Stimulated activated CD4-positive, alpha-beta T cell treated with anti-CD3 and anti-CD28 coated beads, Interleukin-4, amount 100 ng/mL, for 48 hours (primary cell): Measurements from ENCODE around the gene CD151.
A peak's percentile ranks its signal among the peaks of the same experiment; 100 is the strongest.

ENCODE experiments used
- DNase-seq, 2 donors: peaks; one replicate each; pipeline ENCODE4 v3.0.0-alpha.2; 2020; ENCODE audit warnings: low read depth in 2 of 2

The CD151 gene

DNA sequence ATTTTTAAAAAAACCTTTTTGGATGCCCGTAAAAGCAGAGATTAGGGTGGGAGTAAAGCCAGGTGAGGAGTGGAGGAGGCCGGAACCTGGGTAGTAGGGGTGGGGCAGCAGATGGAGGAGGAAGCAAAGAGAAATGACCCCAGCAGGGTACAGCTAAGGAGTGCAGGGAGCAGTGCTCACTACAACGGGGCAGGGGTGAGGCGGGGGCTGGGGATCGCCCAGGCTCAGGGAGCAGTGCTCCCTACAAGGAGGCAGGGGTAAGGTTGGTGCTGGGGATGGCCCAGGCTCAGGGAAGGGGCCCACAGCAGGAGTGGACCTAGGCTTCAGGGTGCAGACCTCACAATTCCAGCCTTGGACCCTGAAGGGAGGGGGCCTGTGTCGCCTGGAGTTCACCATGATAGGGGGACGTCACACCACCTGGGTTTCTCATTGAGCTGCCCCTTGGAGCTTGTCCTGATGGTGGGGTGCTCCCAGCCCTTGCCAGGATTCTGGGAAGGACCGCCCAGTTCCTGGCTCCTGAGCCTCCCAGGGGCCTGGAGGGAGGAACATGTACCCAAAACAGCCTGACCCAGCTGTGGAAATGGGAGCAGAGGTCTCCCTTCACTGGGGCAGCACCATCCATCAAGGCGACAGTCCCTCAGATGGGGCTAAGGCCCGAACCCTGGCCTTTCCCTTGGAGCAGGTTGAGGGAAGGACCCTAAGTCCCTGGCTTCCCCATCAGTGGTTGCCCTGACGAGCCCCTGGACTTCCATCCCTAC lies 16.9 kb upstream of the CD151 start:
- DNase-seq = no peak

DNA sequence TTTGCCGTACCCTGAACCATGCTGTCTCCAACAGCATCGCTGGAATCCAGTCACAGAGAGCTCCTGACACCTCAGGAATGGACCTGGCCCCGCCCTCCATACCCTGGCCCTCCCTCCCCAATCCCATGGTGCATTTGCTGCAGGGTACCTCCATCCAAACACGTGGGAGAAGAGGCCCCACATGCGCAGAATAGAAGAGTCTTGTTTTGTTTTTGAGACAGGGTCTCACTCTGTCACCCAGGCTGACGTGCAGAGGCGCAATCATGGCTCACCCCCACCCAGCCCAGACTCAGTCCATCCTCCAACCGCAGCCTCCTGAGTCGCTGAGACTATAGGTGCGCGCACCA lies 16.3 kb upstream of the CD151 start:
- no peak for DNase-seq

DNA sequence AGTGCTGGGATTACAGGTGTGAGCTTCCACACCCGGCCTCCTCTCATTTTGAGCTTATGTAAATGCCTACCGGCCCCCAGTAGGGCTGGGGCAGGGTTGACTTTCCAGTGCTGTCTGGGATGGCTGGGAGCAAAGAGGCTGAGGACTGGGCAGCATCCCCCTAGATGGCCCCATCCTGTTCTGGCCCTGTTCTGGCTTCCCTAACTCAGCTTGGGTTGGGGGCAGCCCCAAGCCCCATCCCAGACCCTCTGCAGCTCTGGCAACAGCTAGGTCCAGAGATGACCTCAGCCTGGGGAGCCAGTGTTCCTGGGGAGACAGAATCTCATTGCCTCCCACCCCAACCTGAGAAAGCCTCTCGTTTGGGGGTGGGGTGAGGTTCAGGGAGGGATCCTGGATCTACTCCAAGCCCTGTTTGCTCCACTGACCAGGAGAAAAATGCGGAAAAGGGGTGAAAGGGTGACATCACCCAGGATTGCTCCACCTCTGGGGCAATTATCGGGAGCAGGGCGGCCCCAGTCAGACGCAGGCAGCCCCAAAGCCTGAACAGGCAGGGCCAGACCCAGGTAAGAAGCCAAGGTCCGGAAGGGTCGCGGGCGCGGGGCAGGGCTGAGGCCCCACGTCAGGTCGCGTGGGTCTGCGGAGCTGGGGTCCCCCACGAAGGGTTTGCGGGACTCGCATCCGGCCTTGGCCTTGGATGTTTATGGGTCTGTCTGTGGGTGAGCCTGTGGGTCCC lies 14.2 kb upstream of the CD151 start, which contains the start of gene PNPLA2:
Gene PNPLA2 (plus strand): TSS at position 519 of the 733 bp plus-strand sequence. CDS start 805 bp downstream, outside the sequence.
- DNase-seq = no peak

DNA sequence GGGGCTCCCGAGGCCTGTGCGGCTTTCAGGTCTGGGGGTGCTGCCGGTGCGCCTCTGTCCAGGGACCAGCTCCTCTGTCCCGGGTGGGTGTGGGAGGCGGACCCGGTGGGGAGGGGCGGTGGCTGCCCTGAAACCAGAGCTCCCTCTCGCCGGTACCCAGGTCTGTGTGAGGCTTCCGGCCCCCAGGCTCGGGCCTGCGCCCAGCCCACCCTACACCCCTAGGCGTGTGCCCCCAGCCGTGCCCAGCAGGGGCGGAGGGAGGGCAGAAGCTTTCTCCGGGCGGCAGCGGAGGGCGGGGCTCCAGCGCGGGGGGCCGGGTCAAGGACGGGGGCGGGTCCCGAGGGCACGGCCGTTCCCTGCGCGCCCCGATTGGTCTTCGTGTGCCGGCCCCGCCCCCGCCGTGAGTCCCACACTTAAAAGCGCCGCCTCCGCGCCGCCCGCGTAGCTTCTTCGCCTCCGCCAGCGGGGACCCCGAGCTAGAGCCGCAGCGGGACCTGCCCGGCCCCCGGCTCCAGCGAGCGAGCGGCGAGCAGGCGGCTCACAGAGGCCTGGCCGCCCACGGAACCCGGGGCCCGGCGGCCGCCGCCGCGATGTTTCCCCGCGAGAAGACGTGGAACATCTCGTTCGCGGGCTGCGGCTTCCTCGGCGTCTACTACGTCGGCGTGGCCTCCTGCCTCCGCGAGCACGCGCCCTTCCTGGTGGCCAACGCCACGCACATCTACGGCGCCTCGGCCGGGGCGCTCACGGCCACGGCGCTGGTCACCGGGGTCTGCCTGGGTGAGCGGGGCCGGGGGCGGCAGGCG lies 13.4 kb upstream of the CD151 start:
- peak; percentile 87 to 89 for DNase-seq

DNA sequence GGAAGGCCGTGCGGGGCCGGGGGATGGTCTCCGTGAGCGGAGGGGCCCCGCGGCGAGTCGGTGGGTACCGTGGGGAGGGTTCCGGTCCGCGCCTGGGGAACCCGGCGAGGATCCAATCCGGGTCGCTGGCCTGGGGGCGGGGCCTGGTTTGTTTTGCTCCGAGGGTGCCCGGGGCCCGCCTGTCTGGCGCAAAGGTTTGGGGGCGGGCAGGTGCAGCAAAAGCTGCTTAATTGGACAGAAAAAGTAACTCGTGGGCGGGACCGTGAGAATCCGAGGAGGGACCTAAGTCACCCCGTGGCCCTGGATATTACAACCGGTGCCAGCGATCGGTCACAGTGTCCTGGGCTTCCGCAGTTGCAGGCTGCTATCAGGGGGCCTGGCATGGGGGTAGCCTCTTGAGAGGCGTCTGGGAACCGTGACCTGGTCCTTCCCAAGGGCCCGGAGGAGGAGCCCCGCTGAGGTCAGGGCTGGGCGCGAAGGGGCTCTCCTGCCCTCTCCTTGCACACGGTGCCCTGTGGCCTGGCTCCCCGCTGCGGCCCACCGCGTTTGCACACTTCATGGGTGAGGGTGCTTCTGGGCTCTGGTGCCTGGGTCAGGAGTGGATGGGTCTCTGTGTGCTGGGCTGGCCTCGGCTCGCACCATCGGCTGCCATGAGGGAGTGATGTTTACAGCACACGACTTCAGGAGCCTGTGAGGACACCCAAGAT lies 12.7 kb upstream of the CD151 start:
- peak; percentile 88 to 93 for DNase-seq

DNA sequence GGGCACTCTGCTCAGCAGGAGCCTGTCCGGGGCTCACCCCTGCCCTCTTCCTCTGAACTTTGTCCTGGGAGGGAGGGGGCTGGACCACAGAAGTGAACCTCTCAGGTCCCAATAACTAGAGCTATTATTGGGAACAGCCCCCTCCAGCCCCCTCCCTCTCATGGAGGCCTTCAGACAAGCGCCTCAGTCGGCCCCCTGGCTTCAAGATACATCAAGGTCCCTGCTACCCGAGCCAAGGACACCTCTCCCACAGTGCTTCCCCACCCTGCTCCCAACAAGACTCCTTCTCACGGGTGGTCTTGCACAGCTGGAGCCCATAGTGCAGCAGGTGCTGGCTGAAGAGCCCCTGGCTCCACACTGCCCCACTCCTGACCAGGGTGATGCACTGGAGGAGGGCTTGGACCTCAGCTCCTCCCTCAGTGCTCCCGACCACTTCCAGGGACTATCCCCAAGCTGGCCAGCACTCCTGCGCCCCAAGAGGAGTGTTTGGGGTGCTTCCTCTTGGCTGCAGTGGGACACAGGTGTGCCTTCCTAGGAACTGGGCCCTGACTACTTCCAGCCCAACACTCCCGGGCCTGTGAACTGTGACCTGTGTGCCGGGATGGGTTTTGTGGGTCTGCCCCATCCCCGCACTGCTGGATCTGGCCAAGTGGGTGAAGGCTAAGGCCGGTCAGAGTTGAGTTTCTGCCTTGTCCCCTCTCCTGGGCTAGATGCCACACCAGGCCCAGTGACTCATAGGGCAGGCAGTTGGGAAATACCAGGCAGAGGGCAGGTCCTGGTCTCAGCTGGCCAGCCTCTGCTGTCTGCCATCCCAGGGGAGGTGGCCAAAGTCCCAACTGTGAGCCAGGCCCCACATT lies 11.9 kb upstream of the CD151 start:
- DNase-seq = no peak

DNA sequence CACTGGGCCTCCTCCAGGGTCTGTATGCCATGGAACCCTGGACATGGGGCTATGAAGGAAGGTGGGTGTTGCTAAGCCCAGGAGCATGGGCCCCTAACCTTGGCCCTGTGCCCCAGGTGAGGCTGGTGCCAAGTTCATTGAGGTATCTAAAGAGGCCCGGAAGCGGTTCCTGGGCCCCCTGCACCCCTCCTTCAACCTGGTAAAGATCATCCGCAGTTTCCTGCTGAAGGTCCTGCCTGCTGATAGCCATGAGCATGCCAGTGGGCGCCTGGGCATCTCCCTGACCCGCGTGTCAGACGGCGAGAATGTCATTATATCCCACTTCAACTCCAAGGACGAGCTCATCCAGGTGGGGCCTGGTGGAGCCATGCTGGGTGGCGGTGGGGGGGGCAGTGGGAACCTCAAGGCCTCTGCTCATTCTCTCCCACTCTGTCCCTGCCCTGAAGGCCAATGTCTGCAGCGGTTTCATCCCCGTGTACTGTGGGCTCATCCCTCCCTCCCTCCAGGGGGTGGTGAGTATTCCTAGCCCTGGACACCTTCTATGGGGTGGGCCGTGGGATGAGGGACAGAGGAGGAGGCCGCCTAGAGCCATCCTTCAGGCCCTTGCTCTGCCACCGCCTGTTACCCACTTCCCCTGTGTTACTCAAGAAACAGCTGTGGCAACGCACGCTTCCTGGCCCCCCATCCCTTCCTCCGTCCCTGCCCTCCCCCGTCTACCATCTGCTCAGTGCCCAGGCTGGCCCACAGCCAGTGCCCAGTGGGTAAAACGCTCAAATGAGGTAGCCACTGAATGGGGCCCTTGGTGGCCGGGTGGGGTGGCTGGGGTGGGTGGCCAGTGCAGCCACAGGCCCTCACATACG lies 11.0 kb upstream of the CD151 start:
- DNase-seq = no peak

DNA sequence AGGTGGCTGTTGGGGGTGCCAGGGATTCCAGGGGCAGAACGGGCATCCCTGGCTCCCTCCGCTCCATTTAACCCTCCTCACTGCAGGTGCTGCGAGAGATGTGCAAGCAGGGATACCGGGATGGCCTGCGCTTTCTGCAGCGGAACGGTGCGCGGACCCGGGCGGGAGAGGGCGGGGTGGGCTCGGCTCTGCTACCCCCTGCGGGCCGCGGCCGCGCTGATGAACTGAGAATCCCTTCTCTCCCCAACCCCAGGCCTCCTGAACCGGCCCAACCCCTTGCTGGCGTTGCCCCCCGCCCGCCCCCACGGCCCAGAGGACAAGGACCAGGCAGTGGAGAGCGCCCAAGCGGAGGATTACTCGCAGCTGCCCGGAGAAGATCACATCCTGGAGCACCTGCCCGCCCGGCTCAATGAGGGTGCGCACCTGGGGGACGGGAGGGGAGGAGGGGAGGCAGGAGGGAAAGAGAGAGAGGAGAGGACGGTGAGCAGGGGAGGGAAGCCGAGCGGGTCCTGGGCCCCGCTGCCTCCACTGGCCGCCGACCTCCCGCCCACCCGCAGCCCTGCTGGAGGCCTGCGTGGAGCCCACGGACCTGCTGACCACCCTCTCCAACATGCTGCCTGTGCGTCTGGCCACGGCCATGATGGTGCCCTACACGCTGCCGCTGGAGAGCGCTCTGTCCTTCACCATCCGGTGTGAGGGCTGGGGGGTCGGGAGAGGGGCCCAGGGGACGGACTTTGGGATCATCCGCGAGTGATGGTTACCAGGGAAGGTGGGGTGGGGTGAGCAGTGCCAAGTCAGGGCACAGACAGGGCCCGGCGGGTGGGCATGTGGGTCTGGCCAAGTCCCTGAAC lies 9.1 kb upstream of the CD151 start:
- DNase-seq = no peak

DNA sequence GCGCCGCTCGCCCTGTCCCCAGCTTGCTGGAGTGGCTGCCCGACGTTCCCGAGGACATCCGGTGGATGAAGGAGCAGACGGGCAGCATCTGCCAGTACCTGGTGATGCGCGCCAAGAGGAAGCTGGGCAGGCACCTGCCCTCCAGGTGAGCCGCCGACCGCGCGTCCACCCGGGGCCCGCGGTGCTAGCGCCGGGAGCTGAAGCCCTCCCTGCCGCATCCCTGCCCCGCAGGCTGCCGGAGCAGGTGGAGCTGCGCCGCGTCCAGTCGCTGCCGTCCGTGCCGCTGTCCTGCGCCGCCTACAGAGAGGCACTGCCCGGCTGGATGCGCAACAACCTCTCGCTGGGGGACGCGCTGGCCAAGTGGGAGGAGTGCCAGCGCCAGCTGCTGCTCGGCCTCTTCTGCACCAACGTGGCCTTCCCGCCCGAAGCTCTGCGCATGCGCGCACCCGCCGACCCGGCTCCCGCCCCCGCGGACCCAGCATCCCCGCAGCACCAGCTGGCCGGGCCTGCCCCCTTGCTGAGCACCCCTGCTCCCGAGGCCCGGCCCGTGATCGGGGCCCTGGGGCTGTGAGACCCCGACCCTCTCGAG lies 8.4 kb upstream of the CD151 start:
- no peak for DNase-seq

DNA sequence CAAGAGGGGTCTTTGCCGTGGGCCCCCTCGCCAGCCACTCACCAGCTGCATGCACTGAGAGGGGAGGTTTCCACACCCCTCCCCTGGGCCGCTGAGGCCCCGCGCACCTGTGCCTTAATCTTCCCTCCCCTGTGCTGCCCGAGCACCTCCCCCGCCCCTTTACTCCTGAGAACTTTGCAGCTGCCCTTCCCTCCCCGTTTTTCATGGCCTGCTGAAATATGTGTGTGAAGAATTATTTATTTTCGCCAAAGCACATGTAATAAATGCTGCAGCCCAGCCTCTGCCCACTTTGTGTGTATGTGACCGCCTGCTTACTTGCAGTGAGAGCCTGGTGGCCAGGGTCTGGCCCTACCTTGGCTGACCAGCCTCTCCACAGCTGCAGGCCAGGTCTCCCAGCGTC lies 7.8 kb upstream of the CD151 start:
- DNase-seq = no peak

DNA sequence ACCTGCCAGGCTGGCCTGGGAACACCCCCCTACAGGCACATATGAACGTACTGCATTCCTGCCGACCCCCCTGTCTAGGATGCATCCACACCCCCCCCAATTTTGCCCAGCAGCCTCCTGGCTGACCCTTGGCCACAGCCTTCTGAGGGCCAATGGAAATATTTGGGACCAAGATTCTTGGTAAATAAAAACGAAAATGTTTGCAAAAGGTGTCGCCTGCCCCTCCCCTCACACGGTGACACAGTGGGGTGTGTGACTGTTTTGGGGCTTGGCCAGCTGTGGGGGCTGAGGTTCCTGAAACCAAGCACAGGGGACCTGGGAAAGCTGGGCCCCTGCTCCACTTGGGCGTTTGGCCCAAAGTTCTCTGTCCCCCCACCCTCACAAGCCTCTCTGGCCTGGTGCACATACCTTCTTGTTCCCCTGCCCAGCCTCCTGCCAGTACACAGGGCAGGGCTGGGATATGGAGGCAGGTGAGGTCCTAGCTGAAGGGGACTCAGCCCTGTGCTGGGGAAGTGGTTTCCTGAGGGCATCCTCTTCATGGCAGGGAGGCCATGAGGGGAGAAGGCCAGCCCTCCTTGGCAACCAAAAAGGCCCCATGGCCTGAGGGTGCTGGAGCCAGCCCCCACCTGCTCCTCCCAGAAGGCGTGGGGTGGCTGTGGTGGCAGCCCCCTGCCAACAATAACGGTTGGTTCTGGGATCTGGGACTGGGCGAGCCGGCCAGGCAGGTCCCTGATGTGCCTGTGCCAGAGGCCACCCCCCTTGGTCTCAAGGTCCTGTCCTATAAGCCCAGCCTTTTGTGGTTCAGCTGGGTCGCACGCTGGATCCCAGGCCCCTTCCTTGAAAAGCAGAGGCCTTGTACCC lies 7.2 kb upstream of the CD151 start:
- no peak for DNase-seq

DNA sequence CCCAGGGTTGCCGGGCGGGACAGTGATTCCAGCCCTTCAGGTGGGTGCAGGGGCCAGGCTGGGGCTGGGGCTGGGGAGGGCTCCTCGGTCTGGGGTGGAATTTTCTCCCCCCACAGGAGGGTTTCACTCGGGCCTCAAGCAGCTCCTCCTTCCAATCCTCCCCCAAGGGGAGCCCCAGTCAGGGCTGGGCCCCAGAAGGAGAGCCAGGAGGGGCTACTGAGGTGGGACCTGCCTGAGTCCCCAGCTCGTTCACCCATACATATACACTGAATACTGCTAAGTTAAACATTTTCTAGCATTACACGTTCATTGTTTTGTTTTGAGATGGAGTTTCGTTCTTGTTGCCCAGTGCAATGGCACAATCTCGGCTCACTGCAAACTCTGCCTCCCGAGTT lies 6.5 kb upstream of the CD151 start:
- no peak for DNase-seq

DNA sequence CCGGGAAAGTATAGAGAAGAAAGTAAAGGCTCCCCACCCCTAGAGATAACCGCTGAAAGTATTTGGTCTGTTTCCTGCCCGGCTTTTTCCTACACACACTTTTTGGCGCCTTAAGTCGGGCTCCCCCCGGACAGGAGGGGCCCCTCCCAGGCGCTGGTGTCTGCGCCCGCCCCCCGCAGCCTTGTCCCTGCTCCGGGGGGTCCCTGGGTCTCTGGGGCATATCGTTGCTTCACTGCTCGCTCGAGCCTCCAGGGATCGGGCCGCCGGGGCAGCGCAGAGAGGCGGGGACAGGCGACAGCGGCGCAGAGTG lies 6.0 kb upstream of the CD151 start:
- no peak for DNase-seq

DNA sequence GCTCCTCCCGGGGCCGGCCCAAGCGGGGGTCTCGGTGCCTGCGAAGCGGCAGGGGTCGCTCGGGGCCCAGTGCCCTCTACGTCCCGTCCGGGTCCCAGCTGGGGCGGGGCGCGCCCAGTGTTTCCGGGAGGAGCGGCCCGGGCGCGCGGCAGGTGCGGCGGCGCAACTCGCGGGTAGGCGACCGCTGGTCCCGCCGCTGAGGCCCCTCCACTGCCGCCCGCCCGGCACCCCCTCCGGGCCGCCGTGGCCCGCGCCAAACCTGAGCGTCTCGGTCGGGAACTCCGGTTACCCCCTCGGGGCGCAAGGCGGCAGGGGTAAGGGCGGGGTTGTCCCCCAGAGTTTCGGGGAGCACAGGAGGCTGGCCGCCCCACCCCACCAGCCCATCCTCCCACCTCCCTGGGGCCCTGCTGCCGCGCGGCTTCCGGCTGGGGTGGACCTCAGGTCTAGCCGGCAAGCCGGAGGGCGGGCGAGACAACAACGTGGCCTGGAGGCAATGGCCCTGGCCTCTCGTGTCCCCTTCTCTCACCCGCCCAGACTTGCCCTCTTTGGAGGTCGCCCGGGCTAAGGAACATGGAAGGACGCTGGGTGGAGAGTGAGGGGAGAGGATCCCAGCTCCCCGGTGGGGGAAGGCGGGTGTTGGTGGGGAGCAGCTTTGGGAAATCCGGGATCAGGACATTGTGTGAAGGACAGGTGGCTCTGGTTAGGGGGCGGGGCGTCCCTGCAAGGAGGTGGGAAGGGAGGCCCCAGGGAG lies 5.4 kb upstream of the CD151 start:
- no peak for DNase-seq

DNA sequence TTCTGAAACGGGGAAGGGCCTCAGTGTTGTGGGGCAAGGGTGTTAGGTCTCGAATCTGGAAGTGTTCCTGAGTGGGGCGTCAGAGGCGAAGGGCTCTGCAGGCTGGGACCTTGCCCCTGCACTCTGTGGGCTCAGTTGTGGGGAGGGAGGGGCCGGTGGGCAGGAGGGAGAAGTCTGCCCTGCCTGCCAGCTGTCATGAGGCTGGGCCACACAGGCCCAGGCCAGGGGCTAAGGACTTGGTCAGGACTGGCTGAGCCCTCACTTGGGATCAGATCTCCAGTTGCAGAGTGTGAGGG lies 4.9 kb upstream of the CD151 start, which contains the start of gene CRACR2B:
Gene CRACR2B (plus strand): TSS at position 23 of the 296 bp plus-strand sequence. CDS start 689 bp downstream, outside the sequence.
- no peak for DNase-seq

DNA sequence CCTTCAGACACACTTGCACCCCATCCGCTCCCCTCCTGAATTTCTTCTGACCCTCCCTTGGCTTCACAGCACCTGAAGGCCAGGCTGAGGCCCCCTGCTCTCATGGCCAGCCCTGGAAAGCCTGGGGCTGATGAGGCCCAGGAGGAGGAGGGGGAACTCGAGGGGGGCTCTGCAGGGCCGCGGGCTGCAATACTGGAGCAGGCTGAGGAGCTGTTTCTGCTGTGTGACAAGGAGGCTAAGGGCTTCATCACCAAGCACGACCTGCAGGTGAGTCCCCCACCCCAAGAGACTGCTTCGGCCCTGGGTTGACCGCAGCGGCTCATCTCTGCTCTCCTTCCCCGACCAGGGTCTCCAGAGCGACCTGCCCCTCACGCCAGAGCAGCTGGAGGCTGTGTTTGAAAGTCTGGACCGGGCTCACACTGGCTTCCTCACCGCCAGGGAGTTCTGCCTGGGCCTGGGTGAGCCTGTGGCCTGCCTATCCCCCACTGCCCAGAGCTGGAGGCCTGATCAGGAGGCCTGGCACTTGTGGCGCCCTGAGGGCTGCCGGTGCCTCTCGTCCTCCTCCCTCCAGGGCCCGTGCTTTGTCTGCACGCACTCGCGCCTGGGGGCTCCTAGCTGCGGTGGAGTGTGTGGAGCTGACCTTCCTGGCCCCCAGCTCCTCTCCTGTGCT lies 4.1 kb upstream of the CD151 start:
- DNase-seq = no peak
